HL-60 (cell line): ENCODE results near the gene CRPPA.

Source experiments
- DNase-seq, 2 experiments: peaks; one replicate each; pipeline ENCODE4 v3.0.0-alpha.2; 2010 to 2020; ENCODE audit warnings: low read depth in 1 of 2, low spot score in 1 of 2
- H3K27ac ChIP-seq: fragments of 250-450 bp; sonication (Bioruptor Pico); replicated peaks from 2 replicates; pipeline ENCODE4 v1.5.1; 2020; ENCODE audit warnings: mild to moderate bottlenecking, moderate library complexity
- H3K27me3 ChIP-seq: fragments of 250-450 bp; sonication (Bioruptor Pico); 2 replicates; pipeline ENCODE4 v1.5.1; 2021; ENCODE audit warnings: mild to moderate bottlenecking, moderate library complexity; ENCODE audit not compliant: insufficient read depth, poor library complexity, severe bottlenecking
- H3K4me3 ChIP-seq: replicated peaks from 2 replicates; pipeline ENCODE4 v1.5.1; 2011; ENCODE audit warnings: mild to moderate bottlenecking, control low read depth, low read length; ENCODE audit not compliant: insufficient read depth
- GABPA ChIP-seq: IDR thresholded peaks from 2 replicates; pipeline ENCODE4 v1.6.1; 2012; ENCODE audit warnings: low read depth
- POLR2AphosphoS5 ChIP-seq: IDR thresholded peaks from 2 replicates; pipeline ENCODE4 v1.6.1; 2012; ENCODE audit warnings: low read depth
- SPI1 ChIP-seq: IDR thresholded peaks from 2 replicates; pipeline ENCODE4 v1.6.1; 2012; ENCODE audit warnings: low read depth, mild to moderate bottlenecking, borderline replicate concordance
- TF ChIP-seq, protein P1 (sequence below): IDR thresholded peaks from 2 replicates; pipeline ENCODE4 v1.6.1; 2012; ENCODE audit warnings: low read depth; ENCODE audit not compliant: insufficient replicate concordance
- TF ChIP-seq, protein P2 (sequence below): IDR thresholded peaks from one replicate; pipeline ENCODE4 v1.5.1; 2011; ENCODE audit warnings: low read length, control low read depth, inconsistent platforms; ENCODE audit not compliant: insufficient read depth

The CRPPA gene

DNA sequence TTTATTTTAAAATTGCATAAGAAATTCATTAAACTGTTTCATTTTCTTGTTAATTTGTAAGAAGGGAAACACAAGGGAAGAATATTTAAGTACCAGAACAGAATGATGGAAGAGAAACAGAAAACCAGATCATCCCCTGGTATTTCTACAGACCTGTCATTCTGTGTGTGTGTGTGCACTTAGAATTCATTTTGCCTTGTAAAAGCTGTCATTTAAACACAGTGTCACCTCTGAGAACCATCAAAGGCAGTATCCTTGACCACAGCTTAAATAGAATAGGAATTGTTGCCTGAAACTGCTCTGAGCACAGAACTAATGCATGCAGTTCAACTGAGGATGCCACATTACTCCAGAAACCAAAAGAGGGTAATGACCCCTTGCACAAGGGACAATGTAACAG lies 6.8 kb upstream of the CRPPA start:
- H3K27me3 ChIP-seq: no peaks in the 10 kb centered on the region
- no peak overlapping the region for H3K27ac ChIP-seq
- TF ChIP-seq SPI1 (no peak), POLR2AphosphoS5 (no peak), GABPA (no peak)
- TF ChIP-seq, protein P1, sequence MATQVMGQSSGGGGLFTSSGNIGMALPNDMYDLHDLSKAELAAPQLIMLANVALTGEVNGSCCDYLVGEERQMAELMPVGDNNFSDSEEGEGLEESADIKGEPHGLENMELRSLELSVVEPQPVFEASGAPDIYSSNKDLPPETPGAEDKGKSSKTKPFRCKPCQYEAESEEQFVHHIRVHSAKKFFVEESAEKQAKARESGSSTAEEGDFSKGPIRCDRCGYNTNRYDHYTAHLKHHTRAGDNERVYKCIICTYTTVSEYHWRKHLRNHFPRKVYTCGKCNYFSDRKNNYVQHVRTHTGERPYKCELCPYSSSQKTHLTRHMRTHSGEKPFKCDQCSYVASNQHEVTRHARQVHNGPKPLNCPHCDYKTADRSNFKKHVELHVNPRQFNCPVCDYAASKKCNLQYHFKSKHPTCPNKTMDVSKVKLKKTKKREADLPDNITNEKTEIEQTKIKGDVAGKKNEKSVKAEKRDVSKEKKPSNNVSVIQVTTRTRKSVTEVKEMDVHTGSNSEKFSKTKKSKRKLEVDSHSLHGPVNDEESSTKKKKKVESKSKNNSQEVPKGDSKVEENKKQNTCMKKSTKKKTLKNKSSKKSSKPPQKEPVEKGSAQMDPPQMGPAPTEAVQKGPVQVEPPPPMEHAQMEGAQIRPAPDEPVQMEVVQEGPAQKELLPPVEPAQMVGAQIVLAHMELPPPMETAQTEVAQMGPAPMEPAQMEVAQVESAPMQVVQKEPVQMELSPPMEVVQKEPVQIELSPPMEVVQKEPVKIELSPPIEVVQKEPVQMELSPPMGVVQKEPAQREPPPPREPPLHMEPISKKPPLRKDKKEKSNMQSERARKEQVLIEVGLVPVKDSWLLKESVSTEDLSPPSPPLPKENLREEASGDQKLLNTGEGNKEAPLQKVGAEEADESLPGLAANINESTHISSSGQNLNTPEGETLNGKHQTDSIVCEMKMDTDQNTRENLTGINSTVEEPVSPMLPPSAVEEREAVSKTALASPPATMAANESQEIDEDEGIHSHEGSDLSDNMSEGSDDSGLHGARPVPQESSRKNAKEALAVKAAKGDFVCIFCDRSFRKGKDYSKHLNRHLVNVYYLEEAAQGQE: no peak
- TF ChIP-seq, protein P2, sequence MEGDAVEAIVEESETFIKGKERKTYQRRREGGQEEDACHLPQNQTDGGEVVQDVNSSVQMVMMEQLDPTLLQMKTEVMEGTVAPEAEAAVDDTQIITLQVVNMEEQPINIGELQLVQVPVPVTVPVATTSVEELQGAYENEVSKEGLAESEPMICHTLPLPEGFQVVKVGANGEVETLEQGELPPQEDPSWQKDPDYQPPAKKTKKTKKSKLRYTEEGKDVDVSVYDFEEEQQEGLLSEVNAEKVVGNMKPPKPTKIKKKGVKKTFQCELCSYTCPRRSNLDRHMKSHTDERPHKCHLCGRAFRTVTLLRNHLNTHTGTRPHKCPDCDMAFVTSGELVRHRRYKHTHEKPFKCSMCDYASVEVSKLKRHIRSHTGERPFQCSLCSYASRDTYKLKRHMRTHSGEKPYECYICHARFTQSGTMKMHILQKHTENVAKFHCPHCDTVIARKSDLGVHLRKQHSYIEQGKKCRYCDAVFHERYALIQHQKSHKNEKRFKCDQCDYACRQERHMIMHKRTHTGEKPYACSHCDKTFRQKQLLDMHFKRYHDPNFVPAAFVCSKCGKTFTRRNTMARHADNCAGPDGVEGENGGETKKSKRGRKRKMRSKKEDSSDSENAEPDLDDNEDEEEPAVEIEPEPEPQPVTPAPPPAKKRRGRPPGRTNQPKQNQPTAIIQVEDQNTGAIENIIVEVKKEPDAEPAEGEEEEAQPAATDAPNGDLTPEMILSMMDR: no peak
- no peak for DNase-seq
- no peak overlapping the region for H3K4me3 ChIP-seq

DNA sequence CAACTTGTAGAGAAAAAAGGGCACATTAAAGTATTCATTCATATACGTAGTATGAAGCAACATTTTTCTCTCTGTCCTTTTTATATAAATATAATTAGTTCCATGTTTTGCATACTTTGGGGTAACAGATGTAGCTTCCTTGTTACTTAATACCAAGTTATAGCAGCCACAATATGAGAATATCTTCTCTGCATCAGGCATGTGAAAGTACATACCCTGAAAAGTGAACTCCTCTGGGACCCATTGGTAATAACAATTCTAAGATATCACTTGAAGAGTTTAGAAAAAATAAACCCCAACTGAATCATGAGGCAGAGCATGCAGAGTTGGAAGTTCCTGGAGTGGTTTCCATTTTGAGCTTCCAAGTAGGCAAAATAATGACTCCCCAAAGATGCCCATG lies 2.4 kb upstream of the CRPPA start:
- H3K4me3 ChIP-seq: no peak overlapping the region
- TF ChIP-seq GABPA (no peak), POLR2AphosphoS5 (no peak)
- no peak overlapping the region for H3K27ac ChIP-seq
- no peak for DNase-seq
- no peaks in the 10 kb centered on the region for H3K27me3 ChIP-seq

DNA sequence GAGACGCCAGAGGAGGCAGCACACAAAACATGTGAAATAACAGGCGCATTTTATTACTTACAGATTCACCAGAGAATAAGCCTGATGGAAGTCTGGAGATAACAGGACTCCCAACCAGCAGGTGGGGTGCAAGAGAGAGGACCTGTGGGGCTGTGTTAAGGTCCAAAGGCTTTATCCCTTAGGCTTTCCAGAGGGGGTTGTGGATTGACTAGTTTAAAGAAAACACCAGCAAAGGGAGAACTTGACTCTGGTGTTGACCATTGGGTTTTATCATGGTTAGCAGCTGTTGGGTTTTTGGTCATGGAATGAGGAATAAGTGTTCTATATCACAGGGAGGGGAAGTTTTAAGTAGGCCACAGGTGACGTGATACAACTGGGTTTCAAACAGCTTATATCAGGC lies 1.6 kb upstream of the CRPPA start:
- Histone ChIP-seq H3K27ac (no peak overlapping the region), H3K27me3 (no peaks in the 10 kb centered on the region), H3K4me3 (no peak overlapping the region)
- no peak for DNase-seq
- TF ChIP-seq, protein P1: no peak
- TF ChIP-seq, protein P2: no peak
- TF ChIP-seq GABPA (no peak), POLR2AphosphoS5 (no peak), SPI1 (no peak)

DNA sequence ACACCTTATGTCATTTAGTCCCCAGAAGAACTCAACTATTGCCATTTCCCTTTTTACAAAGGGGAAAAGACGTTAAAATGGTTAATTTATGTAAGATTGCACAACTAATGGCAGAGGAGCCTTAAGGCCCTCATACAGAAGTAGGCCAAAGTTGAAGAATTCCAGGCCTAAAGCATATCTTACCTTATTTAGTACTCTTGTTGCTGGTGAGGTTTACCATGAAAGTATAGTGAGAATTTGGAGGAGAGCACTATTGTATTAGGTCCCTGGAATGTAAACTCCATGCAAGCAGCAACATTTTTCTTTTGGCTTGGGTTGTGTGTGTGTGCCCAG lies 731 bp upstream of the CRPPA start:
- H3K27ac ChIP-seq: peak overlapping the region; percentile 46
- DNase-seq: no peak
- no peaks in the 10 kb centered on the region for H3K27me3 ChIP-seq
- TF ChIP-seq SPI1 (peak; percentile 32; the same call in 1 of the 2 replicates), POLR2AphosphoS5 (no peak)
- TF ChIP-seq, protein P2: no peak
- TF ChIP-seq, protein P1: no peak
- H3K4me3 ChIP-seq: no peak overlapping the region
